HG03103 (cell line): Measurements from ENCODE around the gene ELAPOR2.
"Not testable (repeated sequence)": the region's sequence is repeated elsewhere in the genome, so short reads cannot be mapped to it uniquely, and the experiment has no call there.

Experiments
- ATAC-seq: cut with Tn5 transposase; IDR thresholded peaks from one replicate; pipeline ENCODE4 v1.9.1; 2021; ENCODE audit warnings: low read depth; ENCODE audit not compliant: unreplicated experiment

The ELAPOR2 gene

DNA sequence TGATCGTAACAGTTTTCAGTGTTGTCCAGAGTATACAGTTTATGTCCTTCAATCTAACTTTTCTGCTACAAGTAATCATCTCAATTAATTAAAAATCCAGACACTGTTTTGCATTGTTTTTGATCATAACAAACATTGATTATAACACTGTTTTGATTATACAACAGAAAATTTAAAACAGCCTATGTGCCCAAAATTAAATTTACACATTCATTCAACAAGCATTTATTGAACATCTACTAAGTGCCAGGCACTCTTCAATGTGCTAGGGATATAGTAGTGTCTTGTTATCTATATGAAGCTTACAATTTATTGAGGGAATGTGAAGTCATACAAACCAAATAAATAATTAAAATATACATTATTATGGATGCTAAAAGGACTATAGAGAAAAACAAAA lies 10.6 kb downstream of the ELAPOR2 start:
- ATAC-seq: no peak

DNA sequence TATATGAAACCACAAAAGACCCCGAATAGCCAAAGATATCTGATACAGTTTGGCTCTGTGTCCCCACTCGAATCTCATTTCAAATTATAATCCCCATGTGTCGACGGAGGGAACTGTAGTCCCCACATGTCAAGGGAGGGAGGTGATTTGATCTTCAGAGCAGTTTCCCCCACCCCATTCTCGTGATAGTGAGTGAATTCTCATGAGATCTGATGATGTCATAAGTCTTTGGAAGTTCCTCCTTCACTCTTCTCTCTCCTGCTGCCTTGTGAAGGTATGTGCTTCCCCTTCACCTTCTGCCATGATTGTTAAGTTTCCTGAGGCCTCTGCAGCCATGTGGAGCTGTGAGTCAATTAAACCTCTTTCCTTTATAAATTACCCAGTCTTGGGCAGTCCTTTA lies 13.0 kb downstream of the ELAPOR2 start:
- no peak for ATAC-seq

DNA sequence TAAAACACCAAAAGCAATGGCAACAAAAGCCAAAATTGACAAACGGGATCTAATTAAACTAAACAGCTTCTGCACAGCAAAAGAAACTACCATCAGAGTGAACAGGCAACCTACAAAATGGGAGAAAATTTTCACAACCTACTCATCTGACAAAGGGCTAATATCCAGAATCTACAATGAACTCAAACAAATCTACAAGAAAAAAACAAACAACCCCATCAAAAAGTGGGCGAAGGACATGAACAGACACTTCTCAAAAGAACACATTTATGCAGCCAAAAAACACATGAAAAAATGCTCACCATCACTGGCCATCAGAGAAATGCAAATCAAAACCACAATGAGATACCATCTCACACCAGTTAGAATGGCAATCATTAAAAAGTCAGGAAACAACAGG lies 14.7 kb downstream of the ELAPOR2 start:
- ATAC-seq: not testable (repeated sequence)

DNA sequence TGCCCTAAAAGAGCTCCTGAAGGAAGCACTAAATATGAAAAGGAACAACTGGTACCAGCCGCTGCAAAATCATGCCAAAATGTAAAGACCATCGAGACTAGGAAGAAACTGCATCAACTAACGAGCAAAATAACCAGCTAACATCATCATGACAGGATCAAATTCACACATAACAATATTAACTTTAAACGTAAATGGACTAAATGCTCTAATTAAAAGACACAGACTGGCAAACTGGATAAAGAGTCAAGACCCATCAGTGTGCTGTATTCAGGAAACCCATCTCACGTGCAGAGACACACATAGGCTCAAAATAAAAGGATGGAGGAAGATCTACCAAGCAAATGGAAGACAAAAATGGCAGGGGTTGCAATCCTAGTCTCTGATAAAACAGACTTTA lies 17.9 kb downstream of the ELAPOR2 start:
- not testable (repeated sequence) for ATAC-seq

DNA sequence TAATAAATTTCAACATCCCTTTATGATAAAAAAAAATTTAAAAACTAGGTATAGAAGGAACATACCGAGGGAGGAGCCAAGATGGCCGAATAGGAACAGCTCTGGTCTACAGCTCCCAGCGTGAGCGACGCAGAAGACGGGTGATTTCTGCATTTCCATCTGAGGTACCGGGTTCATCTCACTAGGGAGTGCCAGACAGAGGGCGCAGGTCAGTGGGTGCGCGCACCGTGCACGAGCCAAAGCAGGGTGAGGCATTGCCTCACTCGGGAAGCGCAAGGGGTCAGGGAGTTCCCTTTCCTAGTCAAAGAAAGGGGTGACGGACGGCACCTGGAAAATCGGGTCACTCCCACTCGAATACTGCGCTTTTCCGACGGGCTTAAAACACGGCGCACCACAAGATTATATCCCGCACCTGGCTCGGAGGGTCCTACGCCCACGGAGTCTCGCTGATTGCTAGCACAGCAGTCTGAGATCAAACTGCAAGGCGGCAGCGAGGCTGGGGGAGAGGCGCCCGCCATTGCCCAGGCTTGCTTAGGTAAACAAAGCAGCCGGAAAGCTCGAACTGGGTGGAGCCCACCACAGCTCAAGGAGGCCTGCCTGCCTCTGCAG lies 19.7 kb downstream of the ELAPOR2 start:
- ATAC-seq: not testable (repeated sequence)

DNA sequence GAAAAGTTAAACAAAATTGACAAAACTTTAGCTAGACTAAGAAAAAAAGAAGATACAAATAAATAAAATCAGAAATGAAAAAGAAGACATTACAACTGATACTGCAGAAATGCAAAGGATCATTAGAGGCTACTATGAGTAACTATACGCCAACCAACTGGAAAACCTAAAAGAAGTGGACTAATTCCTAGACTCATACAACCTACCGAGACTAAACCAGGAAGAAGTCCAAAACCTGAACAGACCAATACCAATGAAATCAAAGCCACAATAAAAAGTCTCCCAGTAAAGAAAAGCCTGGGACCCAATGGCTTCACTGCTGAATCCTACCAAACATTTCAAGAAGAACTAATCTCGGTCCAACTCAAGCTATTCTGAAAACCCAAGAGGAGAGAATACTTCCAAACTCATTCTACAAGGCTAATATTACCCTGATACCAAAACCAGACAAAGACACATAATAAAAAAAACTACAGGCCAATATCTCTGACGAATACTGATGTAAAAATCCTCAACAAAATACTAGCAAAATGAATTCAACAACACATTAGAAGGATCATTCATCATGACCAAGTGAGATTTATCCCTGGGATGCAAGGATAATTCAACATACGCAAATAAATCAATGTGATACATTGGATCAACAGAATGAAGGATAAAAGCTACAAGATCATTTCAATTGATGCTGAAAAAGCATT lies 20.3 kb downstream of the ELAPOR2 start:
- no peak for ATAC-seq

DNA sequence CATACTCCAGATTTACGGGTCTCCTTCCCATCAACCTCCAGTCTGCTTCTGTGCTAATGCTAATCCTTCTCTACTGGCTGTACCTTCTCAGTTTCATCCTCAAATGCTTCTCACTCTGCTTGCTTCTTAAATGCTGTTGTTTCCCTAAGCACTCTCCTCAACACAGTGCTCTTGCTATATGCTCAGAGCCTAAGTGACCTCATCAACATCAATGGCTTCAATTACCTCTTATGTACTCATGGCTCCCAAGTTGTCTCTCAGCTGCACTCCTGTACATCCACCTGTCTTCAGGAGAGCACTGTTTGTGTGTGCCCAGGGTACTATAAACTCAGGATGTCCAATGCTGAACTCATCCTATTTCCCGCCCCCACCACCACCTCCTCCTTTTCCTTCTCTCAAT lies 22.5 kb downstream of the ELAPOR2 start:
- ATAC-seq: no peak

DNA sequence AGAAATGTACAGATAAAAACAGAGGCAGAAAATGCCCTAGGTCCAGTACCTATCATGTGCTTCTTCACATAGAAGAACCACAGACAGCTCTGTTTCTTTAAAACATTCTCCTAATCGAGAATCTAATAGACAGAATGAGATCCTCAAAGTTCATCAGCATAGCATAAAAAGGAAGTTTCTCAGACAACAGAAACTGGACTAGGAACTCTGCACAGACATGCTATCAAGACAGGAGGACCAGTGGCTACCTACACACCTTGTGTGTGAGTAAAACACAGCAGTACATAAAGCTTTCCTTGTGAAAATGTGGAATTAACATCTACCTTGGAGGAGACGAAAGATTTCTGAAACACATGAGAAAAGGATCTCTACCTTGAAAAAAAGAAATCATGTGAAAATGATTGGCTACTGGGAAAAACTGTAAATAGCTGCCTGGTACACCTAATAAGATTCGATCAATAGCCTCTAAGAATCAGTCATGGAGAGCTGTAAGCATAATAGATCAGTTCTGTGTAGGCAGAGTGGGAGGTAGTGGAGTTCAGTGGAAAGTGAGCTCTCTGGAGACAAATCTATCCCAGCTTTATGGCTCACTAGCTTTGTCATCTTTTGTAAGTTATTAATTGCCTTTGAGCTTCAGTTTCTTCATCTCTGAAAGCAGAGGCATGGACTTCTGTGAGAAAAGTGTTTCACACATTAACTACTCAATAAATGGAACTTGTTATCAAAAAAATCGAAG lies 26.7 kb downstream of the ELAPOR2 start:
- no peak for ATAC-seq

DNA sequence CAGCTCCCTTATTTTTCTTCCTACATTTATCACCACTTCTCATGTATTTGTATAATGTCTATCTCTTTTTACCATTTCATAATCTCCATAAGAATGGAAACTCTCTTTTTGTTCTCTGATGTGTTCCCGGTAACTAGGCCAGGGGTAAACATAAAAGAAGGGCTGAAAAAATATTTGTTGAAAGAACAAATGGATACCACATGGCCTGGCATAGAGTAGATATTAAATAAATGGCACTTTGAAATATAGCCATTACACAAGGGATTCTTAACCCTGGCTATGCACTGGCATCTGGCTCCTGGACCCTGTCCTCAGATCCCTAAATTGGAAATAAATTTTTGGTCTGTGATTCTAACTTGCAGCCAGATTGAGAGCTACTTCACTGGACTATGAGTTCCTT lies 30.4 kb downstream of the ELAPOR2 start:
- no peak for ATAC-seq

DNA sequence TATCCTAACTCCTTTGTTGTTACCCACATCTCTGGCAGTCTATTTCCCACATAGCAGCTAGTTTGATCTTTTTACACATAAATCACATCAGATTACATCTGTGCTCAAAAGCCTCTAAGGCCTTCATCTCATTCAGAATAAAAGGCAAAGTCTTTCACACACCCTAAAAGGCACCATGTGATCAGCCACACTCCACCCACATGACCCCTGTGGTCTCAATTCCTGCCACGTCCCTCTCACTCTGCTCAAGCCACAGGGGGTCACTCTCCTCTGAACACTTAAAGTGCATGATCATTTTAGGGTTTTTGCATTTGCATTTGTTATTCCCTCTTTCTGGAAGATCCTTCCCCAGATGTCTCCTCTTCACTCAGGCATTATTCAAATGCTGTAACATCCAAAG lies 30.8 kb downstream of the ELAPOR2 start:
- ATAC-seq: no peak

DNA sequence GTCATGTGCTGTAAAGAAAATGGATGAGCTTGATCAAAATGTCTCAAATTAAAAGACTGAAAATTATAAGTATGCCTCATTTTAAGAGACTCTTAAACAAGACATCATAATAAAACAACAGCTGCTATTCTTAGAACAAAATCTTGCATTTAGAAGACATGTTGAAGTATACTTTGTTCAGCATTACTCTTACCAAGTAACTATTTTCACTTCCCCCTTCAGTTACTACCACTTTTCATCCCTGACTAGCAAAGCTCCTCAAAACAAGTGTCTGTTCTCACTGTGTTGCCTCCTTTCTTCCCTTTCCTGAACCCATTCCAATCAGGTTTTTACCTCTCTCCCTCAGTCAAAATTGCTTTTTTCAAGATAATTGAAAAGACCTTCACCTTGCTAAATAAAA lies 31.6 kb downstream of the ELAPOR2 start:
- peak; percentile 97 for ATAC-seq

DNA sequence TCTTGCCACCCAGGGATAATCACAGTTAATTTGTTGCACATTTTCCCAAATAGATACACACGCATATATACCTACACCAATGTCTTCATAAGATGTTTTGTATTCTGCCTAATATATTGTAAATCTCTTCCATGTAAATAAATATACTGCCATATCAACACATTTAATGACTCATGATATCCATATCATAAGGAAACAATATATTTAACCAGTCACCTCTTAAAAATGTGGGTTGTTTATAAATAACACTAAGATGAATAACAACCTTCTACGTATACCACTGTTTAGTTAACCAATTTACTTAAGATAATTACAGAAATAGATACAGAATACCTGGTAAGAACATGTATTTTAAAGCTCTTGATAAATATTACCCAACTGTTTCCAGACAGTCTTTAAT lies 38.2 kb downstream of the ELAPOR2 start:
- ATAC-seq: no peak

DNA sequence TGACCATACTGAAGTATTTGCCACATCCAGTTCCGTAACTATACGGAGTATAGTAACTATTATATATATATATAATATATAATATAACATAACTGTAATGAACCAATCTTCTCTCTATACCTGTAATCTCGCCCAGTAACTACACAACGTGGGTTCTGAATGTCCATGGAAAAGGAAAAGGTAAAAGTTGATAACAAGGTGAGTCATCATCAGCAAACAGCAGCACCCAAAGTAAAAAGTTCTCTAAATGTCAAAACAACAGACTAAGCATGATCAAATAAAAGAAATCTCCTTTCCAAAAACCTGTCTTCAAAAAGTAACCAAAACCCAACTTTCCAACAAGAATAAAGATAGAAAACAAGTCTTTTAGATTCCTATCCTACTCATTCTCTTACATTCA lies 42.8 kb downstream of the ELAPOR2 start:
- no peak for ATAC-seq

DNA sequence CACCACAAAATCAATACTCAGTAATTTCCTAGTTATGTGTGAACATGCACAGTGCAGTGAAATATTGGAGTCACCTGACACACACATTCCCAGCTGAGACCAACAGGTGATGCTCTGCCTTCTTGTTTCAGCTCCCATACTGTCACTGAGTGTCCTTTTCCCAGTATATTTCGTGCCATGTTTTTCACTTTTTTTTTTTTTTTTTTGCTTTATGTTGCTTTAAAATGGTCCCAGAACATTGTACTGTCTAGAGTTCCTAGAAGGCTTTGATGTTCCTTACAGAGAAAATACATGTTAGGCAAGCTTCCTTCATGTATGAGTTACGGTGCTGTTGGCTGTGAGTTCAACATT lies 45.6 kb downstream of the ELAPOR2 start:
- no peak for ATAC-seq

DNA sequence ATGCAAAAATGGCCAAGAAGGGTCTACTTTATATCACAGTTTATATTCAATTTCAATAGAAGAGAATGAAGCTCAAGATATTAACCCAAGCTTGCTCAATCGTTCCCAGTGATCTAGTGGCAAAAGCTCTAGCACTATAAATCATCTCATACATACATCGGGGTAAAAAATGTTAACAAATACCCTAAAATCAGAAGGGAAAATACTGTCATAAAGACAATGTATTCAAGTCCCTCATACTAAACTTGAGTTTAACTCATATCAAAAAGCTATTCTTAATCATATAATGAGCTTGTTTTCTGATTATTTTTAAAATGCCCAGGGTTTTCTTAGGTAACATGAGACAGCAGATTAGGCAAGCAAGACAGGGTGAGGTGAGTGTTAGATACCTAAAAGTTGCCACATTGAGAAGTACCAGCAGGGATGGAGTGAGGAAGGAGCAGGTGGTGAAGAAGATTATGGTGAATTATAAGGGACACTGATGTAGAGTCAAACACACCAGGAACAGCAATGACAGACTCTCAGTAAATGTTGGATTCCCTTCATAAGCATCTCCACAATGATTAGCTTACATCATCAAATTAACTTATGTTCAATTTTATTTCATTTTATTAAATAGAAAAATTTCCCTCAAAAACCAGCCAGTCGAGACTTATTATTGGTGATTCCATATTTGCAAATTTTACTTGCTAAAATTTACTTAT lies 46.2 kb downstream of the ELAPOR2 start:
- ATAC-seq: no peak
